H4 (cell line): ENCODE results near the gene MARCOL. TPM values are rescaled to one million over a fixed set of nuclear protein-coding genes. Genes with fewer than 3 reads are reported as not detected.

Experiments used
- DNase-seq: peaks from one replicate; pipeline ENCODE4 v3.0.0-alpha.2; 2015; ENCODE audit warnings: low spot score
- total RNA-seq: library from RNA; depleted of rRNA; stranded (reverse); fragments of >200 nt; shearing (Covaris generic); gene quantifications from 2 replicates; pipeline ENCODE4 v1.2.3, GENCODE V29; 2014; rRNA removed

Gene MARCOL, protein sequence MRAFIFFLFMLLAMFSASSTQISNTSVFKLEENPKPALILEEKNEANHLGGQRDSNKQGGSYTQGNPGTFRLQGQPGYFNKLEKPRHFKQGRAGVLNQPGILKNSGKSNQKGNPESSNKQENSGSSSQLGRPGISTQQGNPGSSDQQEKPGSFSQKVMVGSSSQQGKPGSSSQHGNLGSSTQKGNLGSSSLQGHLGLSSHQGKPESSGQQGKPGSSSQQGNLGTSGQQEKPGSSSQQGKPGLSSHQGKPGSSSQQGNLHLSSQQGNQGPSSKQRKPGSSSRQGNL
- not detected in 2 replicates for total RNA-seq

DNA sequence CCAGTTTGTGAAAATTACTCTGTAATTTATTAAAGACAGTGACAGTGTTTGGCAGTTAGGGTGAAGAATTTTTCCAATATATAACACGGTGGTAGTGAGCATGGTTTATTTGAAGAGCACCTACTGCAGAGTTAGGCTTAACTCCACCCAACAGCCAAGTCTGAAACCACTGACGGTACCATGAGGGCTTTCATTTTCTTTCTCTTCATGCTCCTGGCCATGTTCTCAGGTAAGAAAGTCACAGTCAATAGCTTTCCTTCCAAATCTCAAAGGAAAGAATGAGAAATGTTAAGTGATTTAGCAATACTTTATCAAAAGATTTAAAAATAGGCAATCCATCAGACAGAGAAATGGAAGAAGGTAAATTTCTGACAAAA is at the start of gene MARCOL:
MARCOL (plus strand) TSS at position 108 of the 377 bp plus-strand sequence; CDS start at position 181, 73 bp downstream.
- no peak for DNase-seq

DNA sequence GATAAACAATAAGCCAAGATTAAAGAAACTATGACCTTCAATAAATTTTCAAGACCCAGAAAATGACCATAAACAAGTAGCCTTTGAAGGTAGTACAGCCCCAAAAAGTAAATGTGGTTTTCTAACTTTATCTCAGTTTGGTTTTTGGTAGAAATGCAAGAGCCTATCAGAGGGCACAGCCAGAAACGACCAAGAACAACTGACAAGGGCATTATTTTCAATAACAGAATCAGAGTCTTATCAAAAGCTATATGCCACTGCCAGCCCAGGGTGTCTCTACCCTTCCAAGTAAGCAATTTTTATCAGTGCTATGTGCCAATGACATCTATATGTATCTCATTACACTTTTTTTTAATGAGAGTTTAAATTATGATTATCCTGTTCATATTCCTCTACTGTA is 47.3 kb upstream of the MARCOL start:
- no peak for DNase-seq

DNA sequence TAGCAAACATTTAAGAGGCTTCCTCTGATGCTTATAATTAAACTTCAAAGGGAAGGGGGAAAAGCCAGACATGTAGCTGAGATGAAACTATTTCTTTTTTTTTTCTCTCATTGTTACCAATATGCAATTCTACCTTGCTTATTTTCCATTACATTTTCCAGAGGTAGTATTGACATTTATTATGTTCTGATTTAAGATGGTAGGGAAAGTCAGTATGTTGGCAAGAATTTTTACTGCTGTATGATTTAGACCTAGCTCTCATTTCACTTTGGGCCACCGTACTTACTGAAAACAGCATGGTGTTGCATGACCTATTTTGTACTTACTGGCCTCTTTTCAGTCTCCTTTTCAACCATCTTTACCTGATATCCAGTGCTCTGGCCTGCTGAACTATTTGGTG is 45.1 kb upstream of the MARCOL start:
- DNase-seq, result no peak

DNA sequence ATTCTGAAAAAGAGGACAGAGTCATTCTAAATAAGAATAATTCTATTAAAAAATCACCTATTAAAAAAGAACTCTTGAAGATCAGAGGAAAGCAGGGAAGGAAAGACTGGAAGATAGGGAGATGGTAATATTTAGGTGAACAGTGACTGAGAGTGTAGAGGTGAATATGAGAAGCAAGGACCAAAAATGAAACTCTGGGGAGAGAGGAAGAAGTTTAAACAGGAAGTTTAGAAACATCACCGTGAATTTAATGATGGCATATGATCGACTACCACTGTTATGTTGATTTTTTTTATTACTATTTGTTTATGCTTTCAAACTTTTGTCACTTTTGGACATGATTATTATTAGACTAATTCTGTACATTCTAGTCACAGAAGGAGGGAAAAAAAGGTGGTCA is 37.2 kb upstream of the MARCOL start:
- no peak for DNase-seq

DNA sequence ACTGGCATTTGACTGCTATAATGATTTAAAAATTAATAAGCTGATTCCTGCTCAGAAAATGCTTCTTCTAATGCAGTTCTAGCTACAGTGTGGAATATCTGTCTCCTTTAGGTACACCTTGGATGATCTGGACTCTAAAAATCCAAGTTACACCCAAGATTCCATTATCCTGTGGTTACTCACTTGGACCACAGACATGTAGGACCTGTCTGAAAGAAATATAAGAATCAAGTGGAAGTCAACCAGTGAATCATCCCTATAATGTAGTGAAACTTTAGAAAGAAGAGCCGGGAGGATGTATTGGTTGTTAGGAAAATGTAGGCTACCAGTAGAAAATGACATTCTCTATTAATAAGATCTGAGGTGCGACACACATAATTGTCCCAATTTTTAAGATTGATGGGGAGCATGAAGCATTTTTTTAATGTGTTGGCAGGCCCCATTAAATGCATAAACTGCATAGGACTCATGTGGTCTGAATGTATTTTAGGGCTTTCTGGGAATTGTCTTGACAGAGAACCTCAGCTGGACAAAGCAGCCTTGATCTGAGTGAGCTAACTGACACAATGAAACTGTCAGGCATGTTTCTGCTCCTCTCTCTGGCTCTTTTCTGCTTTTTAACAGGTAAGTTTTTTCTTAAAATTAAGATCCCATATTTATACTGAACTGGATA is 35.7 kb upstream of the MARCOL start, which contains the start of gene SPINK6:
SPINK6 (plus strand) TSS at position 512 of the 673 bp plus-strand sequence; CDS start at position 567, 55 bp downstream.
- DNase-seq, result no peak

DNA sequence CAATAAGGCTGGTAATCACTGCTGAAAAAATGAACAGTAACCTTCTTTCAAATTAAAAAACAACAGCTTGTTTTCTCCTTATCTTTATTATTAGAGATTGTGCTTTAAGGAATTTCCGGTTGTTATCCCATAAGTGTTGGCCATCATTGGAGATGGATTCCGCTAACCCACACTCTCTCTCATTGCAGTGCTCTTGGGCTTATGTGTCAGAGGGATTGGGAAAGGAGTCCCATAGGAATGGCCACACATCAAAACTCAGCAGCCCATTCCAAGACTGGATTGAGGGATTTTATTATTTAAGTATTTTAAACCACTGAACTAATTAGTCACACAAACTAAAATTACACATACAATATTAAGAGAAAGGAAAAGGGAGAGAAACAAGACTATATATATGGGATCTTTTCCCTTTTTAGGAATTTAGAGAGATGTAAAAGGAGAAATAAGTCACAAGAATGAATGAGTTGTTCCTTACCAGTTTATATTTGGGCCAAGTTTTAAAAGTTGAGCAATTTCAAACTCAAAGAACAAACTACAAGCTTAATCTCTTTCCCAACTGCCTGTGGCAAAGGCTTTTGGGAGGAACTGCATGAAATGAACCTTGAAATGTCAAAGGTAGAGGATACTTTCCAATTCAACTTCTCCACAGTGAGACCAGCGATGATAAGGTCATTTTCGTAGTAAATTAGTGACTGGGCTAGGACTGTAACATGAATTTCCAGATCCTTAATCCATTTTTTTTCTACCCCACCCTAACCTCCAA is 33.1 kb upstream of the MARCOL start:
- no peak for DNase-seq

DNA sequence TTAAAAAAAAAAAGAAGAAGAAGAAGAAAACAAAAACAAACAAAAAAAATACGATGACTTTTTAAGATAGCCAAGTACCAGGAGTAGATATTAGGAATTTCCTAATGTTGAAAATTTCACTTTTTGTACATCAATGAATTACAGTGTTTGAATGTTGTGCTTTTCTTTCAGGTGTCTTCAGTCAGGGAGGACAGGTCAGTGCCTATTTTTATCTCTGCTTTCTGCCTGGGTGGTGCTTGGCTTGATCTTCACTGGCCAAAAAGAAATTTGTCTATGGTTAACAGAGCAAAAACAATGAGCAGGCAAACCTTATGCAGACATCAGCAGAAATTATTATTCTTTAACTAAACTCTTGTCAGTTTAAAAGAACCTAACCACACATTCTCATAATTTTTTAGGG is 32.5 kb upstream of the MARCOL start:
- no peak for DNase-seq

DNA sequence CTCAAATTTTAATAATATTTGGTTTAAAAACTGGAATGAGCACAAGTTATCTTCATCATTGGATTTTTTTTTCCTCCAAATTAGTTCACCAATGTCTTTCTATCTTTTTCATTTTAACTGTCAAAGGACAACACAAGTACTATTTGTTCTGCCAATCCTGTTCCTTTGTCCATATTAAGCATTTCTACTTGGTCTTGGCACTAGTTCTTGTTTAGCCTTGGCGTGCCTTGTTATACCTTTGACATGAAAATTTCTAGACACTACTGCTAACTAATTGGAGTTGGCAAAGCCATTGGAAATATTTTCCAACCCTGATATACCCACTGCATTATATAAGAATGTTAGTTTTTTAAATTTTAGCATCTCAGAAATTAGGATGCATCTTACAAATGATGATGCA is 31.7 kb upstream of the MARCOL start:
- no peak for DNase-seq

DNA sequence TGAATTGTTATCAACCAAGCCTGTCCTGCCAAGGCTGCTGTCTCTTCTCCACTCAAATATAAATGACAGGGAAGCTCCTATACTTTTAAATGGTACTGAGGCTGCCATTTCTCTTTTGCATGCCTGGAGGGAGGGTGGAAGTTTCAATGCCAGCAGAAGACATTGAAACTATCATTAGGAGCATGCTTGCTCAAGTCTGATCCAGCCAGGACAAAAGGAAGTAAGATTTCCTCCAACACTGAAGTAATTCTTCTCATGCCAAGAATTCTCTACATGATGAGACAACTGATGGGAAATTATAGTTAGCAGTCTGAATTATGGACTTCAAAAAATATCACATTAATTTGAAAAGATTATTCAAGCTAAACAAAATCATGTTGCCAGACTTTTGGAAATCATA is 30.1 kb upstream of the MARCOL start:
- DNase-seq, result no peak

DNA sequence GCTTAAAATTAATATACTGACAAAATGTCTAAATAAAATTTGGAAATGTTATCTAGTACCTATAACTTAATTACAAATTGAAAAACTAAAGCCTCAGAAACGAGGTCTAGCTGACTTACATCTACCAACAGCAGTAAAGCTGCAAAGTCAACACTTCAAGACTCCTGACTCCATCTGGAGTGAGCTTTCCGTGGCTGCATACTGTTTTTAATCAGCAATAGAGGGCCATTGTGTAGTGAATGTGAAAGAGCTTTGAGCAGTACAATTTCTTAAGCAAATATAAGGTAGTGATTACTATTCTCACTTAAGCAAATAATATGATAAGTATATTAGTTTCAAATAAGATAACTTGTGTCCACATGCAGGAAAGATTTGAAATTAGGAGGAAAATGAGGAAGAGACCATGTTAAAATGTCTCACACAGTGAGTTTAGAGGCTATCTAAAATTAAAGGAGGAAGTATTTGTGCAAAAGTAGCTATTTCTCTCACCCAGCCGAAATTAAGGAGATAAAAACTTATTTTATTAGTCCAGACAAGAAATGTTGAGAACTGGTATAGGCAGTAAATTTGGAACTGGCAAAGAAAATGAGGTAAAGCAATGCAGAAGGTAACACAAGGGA is 29.1 kb upstream of the MARCOL start:
- no peak for DNase-seq

DNA sequence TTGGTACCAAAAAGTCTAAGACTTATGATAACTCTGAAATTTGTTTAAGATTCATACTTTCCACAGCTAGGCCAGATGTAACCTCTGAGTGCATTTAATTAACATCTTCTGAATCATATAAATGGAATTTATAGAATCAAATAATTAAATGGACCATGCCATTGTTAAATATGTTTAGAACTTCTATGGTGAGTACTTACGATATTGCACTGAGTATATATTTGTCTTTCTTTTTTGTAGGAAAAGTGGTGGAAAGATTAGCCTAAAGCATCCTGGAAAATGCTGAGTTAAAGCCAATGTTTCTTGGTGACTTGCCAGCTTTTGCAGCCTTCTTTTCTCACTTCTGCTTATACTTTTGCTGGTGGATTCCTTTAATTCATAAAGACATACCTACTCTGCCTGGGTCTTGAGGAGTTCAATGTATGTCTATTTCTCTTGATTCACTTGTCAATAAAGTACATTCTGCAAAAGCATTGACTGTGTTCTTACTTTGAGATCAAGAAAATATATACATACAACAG is 23.6 kb upstream of the MARCOL start:
- no peak for DNase-seq

DNA sequence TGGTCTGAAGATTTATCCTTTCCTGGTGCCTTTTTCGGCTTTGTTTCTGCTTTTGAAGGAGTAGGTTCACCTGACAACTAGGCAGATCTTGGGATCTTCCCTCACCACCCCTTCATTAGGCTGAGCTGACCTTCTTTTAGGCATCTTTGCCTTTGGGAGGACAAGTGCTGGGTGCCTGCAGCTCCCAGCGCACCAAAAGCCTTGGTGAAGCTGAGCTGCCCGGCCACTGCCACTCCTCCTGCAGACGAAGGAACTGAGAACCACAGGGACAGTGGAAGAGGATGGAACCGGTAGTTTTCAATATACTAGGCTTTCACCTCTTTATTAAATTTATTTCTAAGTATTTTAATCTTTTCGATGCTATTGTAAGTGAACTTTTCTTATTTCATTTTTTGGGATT is 16.8 kb upstream of the MARCOL start:
- no peak for DNase-seq

DNA sequence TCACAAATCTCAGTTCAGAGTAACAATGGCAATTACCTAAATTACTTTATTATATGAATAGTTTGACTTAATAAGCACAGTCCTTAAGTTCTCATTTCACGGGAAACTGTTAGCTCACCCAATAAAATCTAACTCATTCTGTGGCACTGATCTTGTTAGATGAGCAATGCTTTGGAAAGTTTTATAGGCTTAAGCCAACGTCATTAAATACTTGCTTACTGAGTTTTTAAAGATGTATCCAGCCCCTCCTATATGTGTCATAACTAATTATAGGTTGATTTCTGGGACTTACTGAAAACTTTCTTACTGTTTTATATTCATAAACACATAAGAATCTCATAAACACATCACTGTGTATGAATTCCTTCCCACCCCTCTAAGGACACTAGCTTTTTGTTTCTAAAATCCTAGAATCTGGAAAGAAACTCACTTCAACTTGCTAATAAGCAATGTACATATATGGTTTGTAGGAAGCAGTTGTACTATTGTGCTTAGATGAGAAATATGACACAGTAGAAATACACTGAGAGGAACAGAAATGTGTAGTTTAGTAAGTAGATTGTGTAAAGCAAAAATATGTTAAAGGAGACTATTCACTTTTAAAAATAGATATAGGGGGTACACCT is 14.1 kb upstream of the MARCOL start:
- no peak for DNase-seq

DNA sequence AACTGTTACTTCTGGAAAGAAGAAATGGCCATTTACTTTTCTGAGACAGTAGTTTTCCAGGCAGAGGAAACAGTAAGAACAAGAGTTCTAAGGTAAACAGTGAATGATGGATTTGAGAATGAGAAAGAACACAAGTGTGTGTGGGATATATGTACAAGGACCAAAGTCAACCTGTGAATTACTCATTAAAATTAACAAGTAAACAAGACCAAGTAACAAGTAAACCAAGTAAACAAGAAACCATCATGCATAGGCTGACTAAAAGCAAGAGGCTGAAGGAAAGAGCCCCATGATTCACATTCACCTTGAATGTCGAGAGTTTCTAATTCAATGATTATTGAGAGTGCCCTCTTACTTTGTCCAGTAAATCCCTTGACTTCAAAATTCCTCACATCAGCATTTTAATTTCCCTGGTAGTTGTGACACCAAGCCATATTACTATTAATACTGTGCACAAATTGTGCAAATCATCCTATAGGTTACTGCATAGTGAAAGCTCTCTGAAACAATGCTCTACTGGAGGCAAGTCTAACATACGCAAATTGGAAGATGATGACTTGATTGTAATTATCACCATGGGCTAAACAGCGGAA is 9.8 kb upstream of the MARCOL start:
- DNase-seq, result no peak

DNA sequence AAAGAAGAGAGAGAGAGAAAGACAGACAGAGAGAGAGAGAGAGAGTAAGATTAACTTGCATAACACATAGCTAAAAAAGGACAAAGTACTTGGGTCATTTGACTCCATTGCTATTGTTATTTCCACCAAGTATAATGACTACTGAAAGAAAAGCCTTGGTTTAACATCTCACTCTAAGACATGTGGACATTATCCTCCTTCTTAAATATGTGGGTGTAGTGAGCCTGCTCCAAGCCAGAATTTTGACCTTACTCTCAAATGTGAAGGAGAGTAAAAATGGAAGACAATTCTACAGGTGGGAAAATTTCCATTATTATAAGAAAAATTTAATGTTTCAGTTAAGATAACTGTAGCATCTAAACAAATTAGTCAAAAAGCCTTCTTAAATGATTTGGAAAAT is 8.5 kb upstream of the MARCOL start:
- no peak for DNase-seq

DNA sequence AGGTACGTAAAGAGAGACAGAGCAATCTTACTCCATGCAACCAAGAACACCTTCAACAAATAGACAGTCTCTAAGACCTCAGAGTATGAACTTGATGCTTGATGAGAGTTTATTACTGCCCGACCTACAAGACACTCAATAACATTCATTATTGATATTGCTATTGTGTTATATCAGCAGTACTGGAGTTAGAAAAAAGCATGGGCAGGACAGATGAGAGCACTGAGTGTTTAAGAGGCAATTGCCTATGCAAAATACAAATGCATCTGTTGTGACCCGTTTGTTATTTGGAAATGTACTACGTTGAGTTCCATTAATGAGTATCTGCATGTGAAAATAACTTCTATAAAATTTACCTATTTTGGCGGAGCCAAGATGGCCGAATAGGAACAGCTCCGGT is 8.1 kb upstream of the MARCOL start:
- no peak for DNase-seq

DNA sequence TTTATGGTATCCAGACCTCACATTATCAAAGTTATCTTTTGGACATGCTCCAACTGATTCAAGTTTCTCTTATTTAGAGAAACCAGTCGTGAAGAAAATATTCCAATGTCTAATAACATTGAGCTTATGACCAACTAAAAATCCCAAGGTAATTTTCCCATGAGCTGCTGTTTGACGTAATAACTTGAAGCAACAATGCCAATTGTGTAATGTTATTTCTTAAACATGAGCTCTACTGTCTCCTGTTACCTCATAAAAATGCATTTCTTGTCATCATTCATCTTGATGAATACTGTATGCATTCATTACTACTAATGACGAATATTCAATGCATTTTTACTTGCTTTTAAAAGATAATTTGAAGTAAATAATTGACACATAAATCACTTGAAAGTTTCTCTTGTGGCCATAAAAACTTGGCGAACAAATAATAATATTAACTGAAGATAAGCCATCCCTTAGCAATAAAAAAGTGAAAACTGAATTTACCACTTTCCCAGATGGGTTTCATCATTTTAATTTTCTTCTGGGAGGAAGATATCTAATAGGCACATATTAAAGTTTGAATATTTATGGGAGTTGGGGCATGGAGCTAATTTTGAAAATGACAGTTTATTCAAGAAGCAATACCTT is 424 bp upstream of the MARCOL start:
- no peak for DNase-seq

DNA sequence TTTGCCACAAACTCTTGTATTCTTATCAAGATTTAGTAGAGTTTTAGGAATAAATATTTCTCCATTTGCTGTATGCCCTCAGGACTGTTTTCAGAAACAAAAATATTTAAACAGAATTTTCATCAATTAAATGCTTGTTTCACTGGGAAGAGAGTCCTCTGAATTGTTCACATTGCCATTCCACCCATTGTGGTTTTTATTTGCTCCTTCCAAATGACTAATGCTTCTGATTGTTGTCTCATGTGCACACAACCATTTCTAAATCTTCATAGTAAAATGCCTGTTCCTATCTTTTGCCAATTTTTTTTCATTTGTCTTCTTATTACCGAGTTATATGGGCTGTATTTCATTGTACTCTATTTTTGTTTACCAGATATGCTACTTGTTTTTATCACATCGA is 10.6 kb downstream of the MARCOL start:
- DNase-seq, result no peak

DNA sequence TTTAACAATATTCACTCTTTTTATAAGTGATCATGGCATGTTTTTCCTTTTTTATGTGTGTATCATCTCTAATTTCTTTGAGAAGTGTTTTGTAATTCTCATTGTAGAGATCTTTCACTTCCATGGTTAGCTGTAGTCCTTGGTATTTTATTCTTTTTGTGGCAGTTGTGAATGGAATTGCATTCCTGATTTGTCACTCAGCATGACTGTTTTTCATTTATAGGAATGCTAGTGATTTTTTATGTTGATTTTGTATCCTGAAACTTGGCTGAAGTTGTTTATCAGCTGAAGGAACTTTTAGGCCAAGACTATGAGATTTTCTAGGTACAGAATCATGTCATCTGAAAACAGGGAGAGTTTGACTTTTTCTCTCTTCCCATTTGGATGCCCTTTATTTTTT is 17.1 kb downstream of the MARCOL start:
- no peak for DNase-seq

DNA sequence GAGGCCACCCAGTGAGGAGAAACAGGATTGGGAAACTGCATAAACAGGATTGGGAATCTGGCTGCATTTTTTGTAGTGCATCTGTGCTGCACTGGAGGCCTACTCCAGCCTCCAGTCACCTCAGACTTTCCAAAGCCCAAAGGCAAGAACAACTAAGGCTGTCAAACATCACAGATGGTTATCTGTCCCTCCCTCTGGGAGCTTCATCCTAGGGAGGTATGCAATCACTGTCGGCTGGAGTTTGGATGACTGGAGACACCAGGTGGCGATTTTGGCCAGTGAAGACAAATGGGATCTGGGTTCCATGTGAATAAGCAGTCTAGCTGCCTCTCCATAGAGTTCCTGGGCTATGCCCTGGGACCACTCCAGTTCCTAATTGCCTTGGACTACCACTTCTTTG is 21.0 kb downstream of the MARCOL start:
- DNase-seq, result no peak

DNA sequence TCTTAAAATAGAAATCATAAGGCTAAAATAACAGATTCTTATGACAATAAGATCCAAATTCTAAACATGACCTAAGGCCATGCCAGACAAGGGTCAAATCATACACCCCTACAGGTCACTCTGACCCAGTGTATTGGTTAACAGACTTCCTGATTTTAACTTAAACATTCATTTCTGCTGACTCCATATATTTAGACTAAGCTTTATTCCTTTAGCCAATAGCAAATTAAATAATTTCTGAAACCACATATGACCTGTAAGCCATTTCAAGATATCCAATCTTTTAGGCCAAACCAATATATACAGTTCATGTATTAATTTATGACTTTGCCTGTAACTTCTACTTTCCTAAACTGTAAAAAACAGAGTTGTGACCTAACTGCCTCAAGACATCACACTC is 22.9 kb downstream of the MARCOL start:
- DNase-seq, result no peak
